BLaER1 treated with 17β-estradiol and CSF1 and Interleukin-3, amounts not matched to agents 10 nM and 100 nM (cell line): ENCODE results near the gene RMND1.

Source experiments
- H3K27ac ChIP-seq, 11 experiments: shearing (Covaris generic); formaldehyde crosslinking; 2 replicates each; pipeline ENCODE4 v1.8.1; 2022
- H3K27me3 ChIP-seq, 11 experiments: shearing (Covaris generic); formaldehyde crosslinking; 2 replicates each; pipeline ENCODE4 v1.8.1; 2022
- H3K36me3 ChIP-seq, 11 experiments: shearing (Covaris generic); formaldehyde crosslinking; 2 replicates each; pipeline ENCODE4 v1.8.1; 2022
- H3K4me1 ChIP-seq, 10 experiments: shearing (Covaris generic); formaldehyde crosslinking; 2 replicates each; pipeline ENCODE4 v1.8.1; 2022
- H3K4me2 ChIP-seq, 11 experiments: shearing (Covaris generic); formaldehyde crosslinking; 2 replicates each; pipeline ENCODE4 v1.8.1; 2022
- H3K4me3 ChIP-seq, 10 experiments: shearing (Covaris generic); formaldehyde crosslinking; 2 replicates each; pipeline ENCODE4 v1.8.1; 2022
- H3K9ac ChIP-seq, 11 experiments: shearing (Covaris generic); formaldehyde crosslinking; 2 replicates each; pipeline ENCODE4 v1.8.1; 2022
- H3K9me3 ChIP-seq, 11 experiments: shearing (Covaris generic); formaldehyde crosslinking; replicated peaks in 1 of 11; 2 replicates each; pipeline ENCODE4 v1.8.1; 2022
- H4K20me1 ChIP-seq, 11 experiments: shearing (Covaris generic); formaldehyde crosslinking; 2 replicates each; pipeline ENCODE4 v1.8.1; 2022
- Cebpa-rat ChIP-seq, 11 experiments: shearing (Covaris generic); IDR thresholded peaks; 2 replicates each; pipeline ENCODE4 v1.8.1; 2022

Gene RMND1

GRCh38 chr6:151448623-151449022 lies 3.3 kb downstream of the RMND1 start:
- Histone ChIP-seq H3K9me3 (peaks cover 0 to 10% (median 0%) of the 10 kb centered on the region in 11 experiments; a peak in 7 of 22 replicates), H3K36me3 (peaks cover 10 to 34% (median 24%) of the 10 kb centered on the region in 11 experiments; a peak in 20 of 22 replicates), H4K20me1 (peaks cover 0 to 35% (median 2%) of the 10 kb centered on the region in 11 experiments; a peak in 7 of 22 replicates), H3K4me3 (peak overlapping the region in 1 of 10 experiments; percentile 16; a peak in 1 of 20 replicates), H3K9ac (0 out of 22 replicates have a peak overlapping the region, but pooled peaks of 1 of the 11 experiments have one; percentile 41), H3K27me3 (no peaks in the 10 kb centered on the region), H3K27ac (peak overlapping the region in 1 of 11 experiments; percentile 15; a peak in 1 of 22 replicates), H3K4me2 (peak overlapping the region; percentile 19 to 81 (median 34); a peak in 20 of 22 replicates), H3K4me1 (peaks cover 7 to 64% (median 16%) of the 10 kb centered on the region in 10 experiments)
- no peak for TF ChIP-seq Cebpa-rat (IDR thresholded peaks at IDR 0.05)

- Histone ChIP-seq H3K36me3 (peaks cover 10 to 48% (median 38%) of the 10 kb centered on the region in 11 experiments; a peak in 20 of 22 replicates), H3K9me3 (peaks cover 0 to 10% (median 0%) of the 10 kb centered on the region in 11 experiments; a peak in 7 of 22 replicates), H3K9ac (no peak overlapping the region), H4K20me1 (peaks cover 0 to 39% (median 13%) of the 10 kb centered on the region in 11 experiments; a peak in 14 of 22 replicates), H3K27me3 (no peaks in the 10 kb centered on the region), H3K4me2 (peak overlapping the region in 2 of 11 experiments; percentile 71 to 81; a peak in 2 of 22 replicates), H3K4me3 (no peak overlapping the region), H3K4me1 (peaks cover 6 to 78% (median 10%) of the 10 kb centered on the region in 10 experiments; a peak in 16 of 20 replicates), H3K27ac (no peak overlapping the region)
- no peak for TF ChIP-seq Cebpa-rat (IDR thresholded peaks at IDR 0.05)
These were observed 4.7 kb downstream of the RMND1 start for GRCh38 chr6:151447237-151447636.

- Histone ChIP-seq H3K9me3 (peaks cover 0 to 10% (median 0%) of the 10 kb centered on the region in 11 experiments; a peak in 5 of 22 replicates), H3K36me3 (peaks cover 17 to 58% (median 38%) of the 10 kb centered on the region in 11 experiments; a peak in 20 of 22 replicates), H3K4me1 (peaks cover 14 to 96% (median 23%) of the 10 kb centered on the region in 10 experiments), H3K9ac (peak overlapping the region in 2 of 11 experiments; percentile 4 to 17; a peak in 1 of 22 replicates), H3K27me3 (no peaks in the 10 kb centered on the region), H4K20me1 (peaks cover 0 to 48% (median 28%) of the 10 kb centered on the region in 11 experiments; a peak in 17 of 22 replicates), H3K4me2 (peak overlapping the region in 2 of 11 experiments; percentile 58 to 81; a peak in 5 of 22 replicates), H3K27ac (no peak overlapping the region), H3K4me3 (no peak overlapping the region)
- TF ChIP-seq Cebpa-rat (IDR thresholded peaks at IDR 0.05), result no peak
These were observed 6.4 kb downstream of the RMND1 start for GRCh38 chr6:151445482-151445881.

GRCh38 chr6:151443911-151444621 lies 7.9 kb downstream of the RMND1 start:
- no peak overlapping the region for H3K4me3 ChIP-seq
- H3K4me2 ChIP-seq, result peak overlapping the region in 2 of 11 experiments; percentile 62 to 81; a peak in 4 of 22 replicates
- H3K9ac ChIP-seq, result 0 out of 22 replicates have a peak overlapping the region, but pooled peaks of 2 of the 11 experiments have one; percentile 20 to 29
- no peaks in the 10 kb centered on the region for H3K27me3 ChIP-seq
- H4K20me1 ChIP-seq, result peaks cover 4 to 62% (median 36%) of the 10 kb centered on the region in 11 experiments; a peak in 18 of 22 replicates
- H3K9me3 ChIP-seq, result peaks cover 0 to under 1% (median 0%) of the 10 kb centered on the region in 11 experiments; a peak in 4 of 22 replicates
- no peak for TF ChIP-seq Cebpa-rat (IDR thresholded peaks at IDR 0.05)
- peaks cover 24 to 68% (median 38%) of the 10 kb centered on the region in 11 experiments; a peak in 20 of 22 replicates for H3K36me3 ChIP-seq
- peaks cover 20 to 96% (median 28%) of the 10 kb centered on the region in 10 experiments for H3K4me1 ChIP-seq
- no peak overlapping the region for H3K27ac ChIP-seq

- TF ChIP-seq Cebpa-rat (IDR thresholded peaks at IDR 0.05), result no peak
- Histone ChIP-seq H3K9ac (0 out of 22 replicates have a peak overlapping the region, but pooled peaks of 1 of the 11 experiments have one; percentile 3), H3K4me1 (peaks cover 15 to 94% (median 23%) of the 10 kb centered on the region in 10 experiments), H3K4me3 (no peak overlapping the region), H3K27ac (no peak overlapping the region), H3K27me3 (no peaks in the 10 kb centered on the region), H3K9me3 (no peaks in the 10 kb centered on the region), H3K36me3 (peaks cover 29 to 70% (median 42%) of the 10 kb centered on the region in 11 experiments; a peak in 20 of 22 replicates), H4K20me1 (peaks cover 5 to 69% (median 36%) of the 10 kb centered on the region in 11 experiments; a peak in 18 of 22 replicates), H3K4me2 (peak overlapping the region in 2 of 11 experiments; percentile 62 to 81; a peak in 4 of 22 replicates)
These were observed 8.5 kb downstream of the RMND1 start for GRCh38 chr6:151443454-151443853.

- peaks cover 5 to 78% (median 41%) of the 10 kb centered on the region in 11 experiments; a peak in 18 of 22 replicates for H4K20me1 ChIP-seq
- H3K27ac ChIP-seq, result no peak overlapping the region
- no peaks in the 10 kb centered on the region for H3K9me3 ChIP-seq
- H3K27me3 ChIP-seq, result no peaks in the 10 kb centered on the region
- H3K4me2 ChIP-seq, result peak overlapping the region in 2 of 11 experiments; percentile 62 to 81; a peak in 4 of 22 replicates
- no peak for TF ChIP-seq Cebpa-rat (IDR thresholded peaks at IDR 0.05)
- H3K36me3 ChIP-seq, result peaks cover 33 to 80% (median 48%) of the 10 kb centered on the region in 11 experiments; a peak in 20 of 22 replicates
- no peak overlapping the region for H3K9ac ChIP-seq
- H3K4me1 ChIP-seq, result peaks cover 17 to 94% (median 24%) of the 10 kb centered on the region in 10 experiments
- H3K4me3 ChIP-seq, result no peak overlapping the region
These were observed 9.6 kb downstream of the RMND1 start for GRCh38 chr6:151442371-151442770.

GRCh38 chr6:151441390-151442166 lies 10.3 kb downstream of the RMND1 start:
- Histone ChIP-seq H3K4me1 (peaks cover 21 to 94% (median 32%) of the 10 kb centered on the region in 10 experiments), H3K36me3 (peaks cover 33 to 88% (median 55%) of the 10 kb centered on the region in 11 experiments; a peak in 20 of 22 replicates), H3K4me2 (peak overlapping the region in 10 of 11 experiments; percentile 18 to 81 (median 49); a peak in 9 of 22 replicates), H3K9ac (peak overlapping the region in 7 of 11 experiments; percentile 0 to 56 (median 27); a peak in 8 of 22 replicates), H3K27me3 (no peaks in the 10 kb centered on the region), H3K27ac (peak overlapping the region in 5 of 11 experiments; percentile 9 to 29 (median 15); a peak in 5 of 22 replicates), H3K4me3 (no peak overlapping the region), H3K9me3 (no peaks in the 10 kb centered on the region), H4K20me1 (peaks cover 5 to 78% (median 36%) of the 10 kb centered on the region in 11 experiments; a peak in 17 of 22 replicates)
- no peak for TF ChIP-seq Cebpa-rat (IDR thresholded peaks at IDR 0.05)

- Histone ChIP-seq H3K9me3 (no peaks in the 10 kb centered on the region), H3K9ac (peak overlapping the region in 10 of 11 experiments; percentile 0 to 56 (median 40); a peak in 14 of 22 replicates), H3K27ac (peak overlapping the region in 6 of 11 experiments; percentile 9 to 35 (median 21); a peak in 6 of 22 replicates), H3K36me3 (peaks cover 36 to 91% (median 58%) of the 10 kb centered on the region in 11 experiments; a peak in 20 of 22 replicates), H4K20me1 (peaks cover 5 to 76% (median 30%) of the 10 kb centered on the region in 11 experiments; a peak in 17 of 22 replicates), H3K4me3 (no peak overlapping the region), H3K4me2 (peak overlapping the region; percentile 18 to 81 (median 46); a peak in 16 of 22 replicates), H3K4me1 (peaks cover 17 to 89% (median 34%) of the 10 kb centered on the region in 10 experiments), H3K27me3 (no peaks in the 10 kb centered on the region)
- no peak for TF ChIP-seq Cebpa-rat (IDR thresholded peaks at IDR 0.05)
These were observed 11.0 kb downstream of the RMND1 start for GRCh38 chr6:151440930-151441329.
